H1 (cell line): ENCODE measurements around the gene TNIK. TPM values are rescaled to one million over a fixed set of nuclear protein-coding genes. Genes with fewer than 3 reads are reported as not detected.

Experiments used
- CTCF ChIA-PET: fragments of 300-600 bp; sonication (Branson Sonifier 250); formaldehyde crosslinking; loops from one replicate; lab custom pipeline; 2021; ENCODE audit not compliant: partially characterized antibody; lab: Charles Lee
- POLR2A ChIA-PET: fragments of 300-600 bp; sonication (Branson Sonifier 250); formaldehyde crosslinking; loops from one replicate; lab custom pipeline; 2021; ENCODE audit warnings: inconsistent platforms; ENCODE audit not compliant: partially characterized antibody; lab: Charles Lee
- DNase-seq, 2 experiments: peaks; one replicate each; pipeline versions ENCODE4 v3.0.0 to v3.0.0-alpha.2; 2010 to 2022; ENCODE audit warnings: low spot score in 2 of 2, low read depth in 1 of 2, mixed read lengths in 1 of 2
- FAIRE-seq: peaks from 2 replicates; lab custom pipeline; 2011; peaks lifted over from hg19 to GRCh38; lab: Jason Lieb, UNC
- H2AFZ ChIP-seq: 2 replicates; pipeline ENCODE4 v1.8.1; 2012; ENCODE audit warnings: low read length, inconsistent platforms
- H2AK5ac ChIP-seq: 2 replicates; pipeline ENCODE4 v1.6.1; 2013; ENCODE audit warnings: low read depth, low read length
- H2BK120ac ChIP-seq: replicated peaks from 2 replicates; pipeline ENCODE3; 2013; ENCODE audit warnings: low read depth, low read length, inconsistent platforms
- H2BK12ac ChIP-seq: 2 replicates; pipeline ENCODE4 v1.6.1; 2013; ENCODE audit warnings: low read depth, low read length
- H2BK15ac ChIP-seq: 2 replicates; pipeline ENCODE4 v1.6.1; 2013; ENCODE audit warnings: low read length
- H2BK20ac ChIP-seq: 2 replicates; pipeline ENCODE4 v1.6.1; 2013; ENCODE audit warnings: low read length
- H2BK5ac ChIP-seq: 2 replicates; pipeline ENCODE4 v1.6.1; 2013; ENCODE audit warnings: low read depth, low read length
- H3K14ac ChIP-seq: 2 replicates; pipeline ENCODE4 v1.6.1; 2013; ENCODE audit warnings: inconsistent platforms; ENCODE audit not compliant: insufficient read length
- H3K18ac ChIP-seq: 2 replicates; pipeline ENCODE4 v1.6.1; 2013; ENCODE audit warnings: low read length; ENCODE audit errors: extremely low read depth
- H3K23ac ChIP-seq: 2 replicates; pipeline ENCODE4 v1.6.1; 2013; ENCODE audit warnings: inconsistent platforms; ENCODE audit not compliant: insufficient read length
- H3K23me2 ChIP-seq: 2 replicates; pipeline ENCODE4 v1.6.1; 2013; ENCODE audit warnings: low read depth, low read length
- H3K27ac ChIP-seq: 2 replicates; pipeline ENCODE4 v1.6.1; 2011; ENCODE audit warnings: low read depth, low read length, inconsistent platforms
- H3K27me3 ChIP-seq, 4 experiments: replicated peaks in 1 of 4; 1 replicate in 1 of 4; 2 replicates in 3 of 4; pipeline versions ENCODE4 v1.6.1 to v1.8.1; 2011 to 2013; ENCODE audit warnings: low read length in 3 of 4, mild to moderate bottlenecking in 3 of 4, inconsistent platforms in 2 of 4, mixed read lengths in 2 of 4, moderate library complexity in 1 of 4; ENCODE audit not compliant: control insufficient read depth in 3 of 4, insufficient read depth in 3 of 4; ENCODE audit errors: extremely low read depth in 1 of 4
- H3K36me3 ChIP-seq, 4 experiments: 2 replicates each; pipeline versions ENCODE4 v1.6.1 to v1.8.1; 2011 to 2013; ENCODE audit warnings: mild to moderate bottlenecking in 4 of 4, low read length in 3 of 4, moderate library complexity in 2 of 4, control low read depth in 1 of 4, inconsistent platforms in 1 of 4; ENCODE audit not compliant: insufficient read depth in 4 of 4, control insufficient read depth in 2 of 4
- H3K4ac ChIP-seq: replicated peaks from 2 replicates; pipeline ENCODE3; 2013; ENCODE audit warnings: low read length, low read depth, mixed read lengths, inconsistent platforms; ENCODE audit not compliant: insufficient read length
- H3K4me1 ChIP-seq, 4 experiments: replicated peaks in 1 of 4; 1 replicate in 1 of 4; 2 replicates in 3 of 4; pipeline versions ENCODE4 v1.6.1 to v1.8.1; 2011 to 2013; ENCODE audit warnings: low read length in 3 of 4, inconsistent platforms in 2 of 4, mixed read lengths in 1 of 4; ENCODE audit not compliant: insufficient read depth in 4 of 4, control insufficient read depth in 3 of 4
- H3K4me2 ChIP-seq, 2 experiments: 2 replicates each; pipeline versions ENCODE4 v1.6.1 to v1.8.1; 2011 to 2013; ENCODE audit warnings: low read depth in 2 of 2, low read length in 2 of 2, control low read depth in 1 of 2, inconsistent platforms in 1 of 2, mild to moderate bottlenecking in 1 of 2; ENCODE audit not compliant: insufficient read depth in 1 of 2
- H3K4me3 ChIP-seq, 4 experiments: fragments of 200-600, 300-600 bp in 1 of 4; sonication (generic), shearing (Covaris generic), sonication (Bioruptor Twin) in 1 of 4; 2 replicates each; pipeline versions ENCODE4 v1.5.1 to v1.8.1; 2011 to 2016; ENCODE audit warnings: low read length in 4 of 4, low read depth in 3 of 4, control low read depth in 2 of 4, inconsistent platforms in 2 of 4, mild to moderate bottlenecking in 2 of 4, mixed read lengths in 1 of 4, moderate library complexity in 1 of 4; ENCODE audit not compliant: insufficient read depth in 2 of 4; ENCODE audit errors: extremely low read depth in 1 of 4
- H3K56ac ChIP-seq: replicated peaks from 2 replicates; pipeline ENCODE3; 2013; ENCODE audit warnings: low read depth, mild to moderate bottlenecking, mixed read lengths, low read length, inconsistent platforms; ENCODE audit not compliant: insufficient read length
- H3K79me1 ChIP-seq: 2 replicates; pipeline ENCODE4 v1.6.1; 2013; ENCODE audit warnings: low read depth, low read length, control low read depth
- H3K79me2 ChIP-seq, 2 experiments: 2 replicates each; pipeline versions ENCODE4 v1.6.1 to v1.8.1; 2012 to 2013; ENCODE audit warnings: low read length in 2 of 2, mild to moderate bottlenecking in 2 of 2, inconsistent platforms in 1 of 2; ENCODE audit not compliant: insufficient read depth in 2 of 2, control insufficient read depth in 1 of 2
- H3K9ac ChIP-seq, 4 experiments: replicated peaks in 1 of 4; 1 replicate in 1 of 4; 2 replicates in 3 of 4; pipeline versions ENCODE4 v1.6.1 to v1.8.1; 2011 to 2013; ENCODE audit warnings: low read depth in 3 of 4, low read length in 3 of 4, control low read depth in 2 of 4, mild to moderate bottlenecking in 2 of 4, moderate library complexity in 2 of 4, inconsistent platforms in 1 of 4; ENCODE audit errors: extremely low read depth in 1 of 4
- H3K9me3 ChIP-seq, 2 experiments: 2 replicates each; pipeline versions ENCODE4 v1.6.1 to v1.8.1; 2012 to 2013; ENCODE audit warnings: mild to moderate bottlenecking in 2 of 2, moderate library complexity in 2 of 2, control low read depth in 1 of 2, inconsistent platforms in 1 of 2, low read depth in 1 of 2, low read length in 1 of 2, mixed read lengths in 1 of 2; ENCODE audit not compliant: insufficient read depth in 2 of 2
- H4K20me1 ChIP-seq, 2 experiments: replicated peaks in 1 of 2; 2 replicates each; pipeline versions ENCODE3 to v1.8.1; 2011 to 2013; ENCODE audit warnings: inconsistent platforms in 2 of 2, low read length in 2 of 2, mild to moderate bottlenecking in 1 of 2; ENCODE audit not compliant: insufficient read depth in 2 of 2, control insufficient read depth in 1 of 2
- H4K5ac ChIP-seq: 2 replicates; pipeline ENCODE4 v1.6.1; 2013; ENCODE audit warnings: low read length, low read depth, mixed read lengths, inconsistent platforms; ENCODE audit not compliant: insufficient read length
- H4K8ac ChIP-seq: 2 replicates; pipeline ENCODE4 v1.8.0; 2013; ENCODE audit warnings: mild to moderate bottlenecking, moderate library complexity, low read length, inconsistent platforms; ENCODE audit not compliant: insufficient read depth; ENCODE audit errors: extremely low read depth
- H4K91ac ChIP-seq: replicated peaks from 2 replicates; pipeline ENCODE3; 2013; ENCODE audit warnings: low read length, mixed read lengths, inconsistent platforms; ENCODE audit not compliant: insufficient read length
- RNF2 ChIP-seq: fragments of 200-900, 300-1000 bp; sonication (generic); IDR thresholded peaks from 2 replicates; pipeline ENCODE4 v1.7.1; 2016; ENCODE audit warnings: borderline replicate concordance, low read depth, mild to moderate bottlenecking, antibody characterized with exemption, low read length; ENCODE audit not compliant: poor library complexity, severe bottlenecking; ENCODE audit errors: missing control alignments
- SIRT6 ChIP-seq: IDR thresholded peaks from one replicate; pipeline ENCODE4 v1.7.1; 2012; ENCODE audit warnings: low read length, inconsistent platforms
- WGBS, 2 experiments: shearing (Covaris generic) in 1 of 2; methylation state at CpG; one replicate each; pipeline versions ENCODE4 v1.1.6 to v1.1.7; 2013 to 2015; ENCODE audit warnings: low lambda C conversion rate in 2 of 2, mixed read lengths in 2 of 2, inconsistent platforms in 1 of 2, low coverage in 1 of 2, missing lambda C conversion rate in 1 of 2; ENCODE audit not compliant: insufficient replicate concordance in 2 of 2, insufficient coverage in 1 of 2, insufficient read length in 1 of 2; ENCODE audit errors: extremely low coverage in 1 of 2, missing lambda C conversion rate in 1 of 2; 5-methylcytosine and 5-hydroxymethylcytosine counted together
- polyA plus RNA-seq, 7 experiments: library from polyadenylated mRNA; depleted of rRNA in 3 of 7; stranded (reverse) in 5 of 7; unstranded in 2 of 7; fragments of >200 nt in 5 of 7; fragments of 200-250 nt in 2 of 7; gene quantifications; 1 replicate in 5 of 7; 2 replicates in 1 of 7; 4 replicates in 1 of 7; pipeline versions ENCODE4 v1.2.1 to v1.2.3, GENCODE V29; 2011 to 2013; ENCODE audit warnings: missing spikeins in 2 of 7, mixed read lengths in 2 of 7
- total RNA-seq: library from RNA; stranded (reverse); fragmentation: NEBNext Ultra II Directional; extraction: Animal tissue kit (Norgen Biotek cat#: 25700); gene quantifications from 2 replicates; pipeline ENCODE4 v1.2.1, GENCODE V29; 2021
- TF ChIP-seq, protein P1 (sequence below): IDR thresholded peaks from 2 replicates; pipeline ENCODE4 v1.6.1; 2011; ENCODE audit warnings: low read depth, mild to moderate bottlenecking, low read length; ENCODE audit not compliant: insufficient read depth

Gene TNIK
- total and polyA plus RNA-seq, 2 of the 8 experiments (the other 6 are each of a cell fraction or from before 2014, with no cell fraction given), result 7.4 to 42.0 TPM

DNA sequence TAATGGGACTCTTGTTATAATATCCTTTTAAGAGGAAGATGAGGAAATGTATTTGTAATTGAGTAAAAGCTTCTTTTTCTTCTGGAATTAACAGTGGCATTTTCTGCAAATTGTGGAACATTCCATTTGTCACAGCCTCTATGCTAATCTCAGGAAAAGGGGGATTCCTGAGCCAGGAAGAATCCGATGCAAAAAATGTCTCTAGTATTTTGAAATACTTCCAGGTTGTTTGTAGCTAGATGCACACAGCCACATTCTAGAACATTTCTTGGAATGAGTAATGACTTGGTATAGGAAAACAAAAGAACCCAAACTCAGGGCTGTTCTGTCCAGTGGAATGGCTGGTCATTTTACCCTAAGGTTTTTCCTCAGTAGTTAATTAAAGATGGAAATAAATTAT lies 335.2 kb downstream of the TNIK start:
- no peaks in the 10 kb centered on the region for H4K20me1 ChIP-seq
- peaks cover 0 to 5% (median 2%) of the 10 kb centered on the region in 4 experiments; a peak in 4 of 8 replicates for H3K36me3 ChIP-seq
- POLR2A ChIA-PET, result no interaction called here
- H3K4me1 ChIP-seq, result peaks cover 0 to 2% (median 0%) of the 10 kb centered on the region in 4 experiments; a peak in 1 of 7 replicates
- no peaks in the 10 kb centered on the region for H3K79me1 ChIP-seq
- H3K14ac ChIP-seq, result no peak overlapping the region
- H2BK15ac ChIP-seq, result no peak overlapping the region
- H4K8ac ChIP-seq, result no peak overlapping the region
- no peak overlapping the region for H2BK12ac ChIP-seq
- H3K79me2 ChIP-seq, result no peaks in the 10 kb centered on the region
- H3K23ac ChIP-seq, result no peak overlapping the region
- H3K4me3 ChIP-seq, result no peak overlapping the region
- H2BK5ac ChIP-seq, result no peak overlapping the region
- H3K4ac ChIP-seq, result no peak overlapping the region
- H3K23me2 ChIP-seq, result no peaks in the 10 kb centered on the region
- H2BK120ac ChIP-seq, result no peak overlapping the region
- H3K56ac ChIP-seq, result no peak overlapping the region
- 93% methylated on average over 1 of the region's 1 CpG; no CpG with 5 or more reads in 1 of the 2 experiments for WGBS, 2 experiments
- FAIRE-seq (no peak), DNase-seq (no peak)
- H3K18ac ChIP-seq, result no peak overlapping the region
- CTCF ChIA-PET, result interaction anchor here (3.8 kb wide), 1 partner anchor 11 kb away, joined by 15 read pairs; no protein-coding TSS in a partner anchor
- H2AFZ ChIP-seq, result no peak overlapping the region
- no peak overlapping the region for H3K27ac ChIP-seq
- no peak overlapping the region for H3K9ac ChIP-seq
- no peak overlapping the region for H4K91ac ChIP-seq
- no peak overlapping the region for H2AK5ac ChIP-seq
- H2BK20ac ChIP-seq, result no peak overlapping the region
- H4K5ac ChIP-seq, result no peak overlapping the region
- no peaks in the 10 kb centered on the region for H3K27me3 ChIP-seq
- no peaks in the 10 kb centered on the region for H3K9me3 ChIP-seq
- H3K4me2 ChIP-seq, result no peak overlapping the region
- TF ChIP-seq RNF2, result no peak
- TF ChIP-seq SIRT6, result no peak
- TF ChIP-seq, protein P1, sequence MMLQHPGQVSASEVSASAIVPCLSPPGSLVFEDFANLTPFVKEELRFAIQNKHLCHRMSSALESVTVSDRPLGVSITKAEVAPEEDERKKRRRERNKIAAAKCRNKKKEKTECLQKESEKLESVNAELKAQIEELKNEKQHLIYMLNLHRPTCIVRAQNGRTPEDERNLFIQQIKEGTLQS, result no peak
